NCI-H1436 treated with DMSO at 0.1 percent for 48 hours (cell line): Measurements from ENCODE around the gene PTCD3.

Experiments
- DNase-seq: peaks from one replicate; lab custom pipeline; 2025; lab: John Stamatoyannopoulos, UW

PTCD3 gene

GRCh38 chr2:86143926-86144685 lies 38.1 kb downstream of the PTCD3 start:
- no peak for DNase-seq

DNA sequence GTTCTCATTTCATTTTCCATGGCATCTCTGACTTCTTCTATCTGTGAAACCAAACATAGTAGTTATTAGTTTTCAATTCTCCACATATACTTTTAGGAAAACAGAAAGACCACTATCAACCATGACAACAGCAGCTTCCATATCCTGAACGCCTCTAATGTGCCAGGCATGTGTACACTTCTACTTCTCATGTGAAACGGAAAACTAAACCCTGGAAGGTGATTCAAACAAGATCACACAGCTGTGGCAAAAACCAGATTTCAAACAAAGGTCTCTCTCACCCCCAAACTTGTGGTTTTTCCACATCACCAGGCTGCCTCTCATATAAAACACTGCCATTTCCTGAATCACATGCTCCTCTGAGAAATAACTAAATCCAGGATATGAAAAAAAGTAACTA lies 41.8 kb downstream of the PTCD3 start:
- DNase-seq, result no peak

DNA sequence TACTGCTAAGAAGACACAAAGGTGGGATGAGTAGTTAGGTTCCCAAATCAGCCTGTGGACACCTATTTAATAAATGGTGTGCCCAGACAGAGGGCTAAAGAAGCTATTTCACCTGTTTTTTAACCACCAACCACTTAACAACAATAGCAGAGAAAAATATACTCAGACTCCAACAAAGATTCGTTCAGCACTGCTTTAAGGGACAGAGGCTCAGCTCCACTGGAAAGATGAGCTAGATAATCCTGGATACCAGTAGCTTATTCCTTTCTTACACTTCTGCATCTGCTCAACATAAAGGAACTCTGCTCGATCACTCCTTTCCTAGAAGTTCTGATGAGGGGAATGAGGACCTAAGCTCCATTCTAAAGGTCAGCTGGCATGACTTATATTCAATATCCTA lies 44.5 kb downstream of the PTCD3 start:
- no peak for DNase-seq

GRCh38 chr2:86157009-86157556 lies 51.0 kb downstream of the PTCD3 start:
- DNase-seq, result no peak

DNA sequence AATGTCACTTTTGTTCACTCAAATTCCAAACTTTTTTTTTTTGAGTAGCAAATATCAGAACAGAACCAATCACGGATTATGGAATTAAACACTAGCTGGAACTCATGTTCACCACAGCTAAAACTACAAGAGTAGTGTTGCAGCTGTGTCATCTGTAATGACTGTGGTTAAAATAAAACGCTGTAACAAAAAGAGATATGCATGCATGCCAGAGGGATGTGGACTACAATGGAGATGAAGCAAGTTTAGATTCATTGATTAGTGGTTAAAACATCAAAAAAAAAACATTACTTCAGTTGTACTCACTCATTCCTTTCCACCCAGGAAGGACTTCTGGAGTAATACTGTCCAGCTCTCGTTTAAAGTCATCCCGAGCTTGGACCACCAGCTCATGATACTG lies 52.3 kb downstream of the PTCD3 start:
- no peak for DNase-seq

- no peak for DNase-seq
Observed at GRCh38 chr2:86160156-86160952, 54.3 kb downstream of the PTCD3 start.

- no peak for DNase-seq
Observed at GRCh38 chr2:86170449-86170848, 64.4 kb downstream of the PTCD3 start.

- no peak for DNase-seq
Observed at GRCh38 chr2:86171295-86171694, 65.3 kb downstream of the PTCD3 start.

GRCh38 chr2:86172610-86173009 lies 66.6 kb downstream of the PTCD3 start:
- DNase-seq, result no peak

GRCh38 chr2:86174445-86174844 lies 68.4 kb downstream of the PTCD3 start:
- DNase-seq, result no peak

- no peak for DNase-seq
Observed at GRCh38 chr2:86175828-86176227, 69.8 kb downstream of the PTCD3 start.

DNA sequence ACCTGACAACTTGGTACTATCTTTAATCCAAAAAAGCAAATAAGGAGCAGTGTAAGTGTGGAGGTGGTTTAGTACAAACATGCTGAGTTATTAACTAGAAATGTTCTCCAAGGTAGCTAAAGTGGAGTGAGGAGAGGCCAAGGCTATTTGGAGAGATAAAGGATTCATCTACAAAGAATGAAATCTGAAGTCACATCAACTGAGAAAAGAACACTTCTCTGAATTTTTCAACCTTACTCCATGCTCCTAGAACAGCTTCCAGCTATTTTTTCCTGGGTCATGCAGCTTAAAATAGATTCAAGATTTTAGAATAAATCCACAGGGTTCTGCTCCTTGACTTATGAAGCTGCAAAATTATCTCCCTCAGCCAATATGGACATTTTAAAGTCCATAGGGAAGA lies 70.6 kb downstream of the PTCD3 start:
- no peak for DNase-seq

- no peak for DNase-seq
Observed at GRCh38 chr2:86185517-86186212, 79.6 kb downstream of the PTCD3 start.

GRCh38 chr2:86186431-86186830 lies 80.4 kb downstream of the PTCD3 start:
- no peak for DNase-seq

DNA sequence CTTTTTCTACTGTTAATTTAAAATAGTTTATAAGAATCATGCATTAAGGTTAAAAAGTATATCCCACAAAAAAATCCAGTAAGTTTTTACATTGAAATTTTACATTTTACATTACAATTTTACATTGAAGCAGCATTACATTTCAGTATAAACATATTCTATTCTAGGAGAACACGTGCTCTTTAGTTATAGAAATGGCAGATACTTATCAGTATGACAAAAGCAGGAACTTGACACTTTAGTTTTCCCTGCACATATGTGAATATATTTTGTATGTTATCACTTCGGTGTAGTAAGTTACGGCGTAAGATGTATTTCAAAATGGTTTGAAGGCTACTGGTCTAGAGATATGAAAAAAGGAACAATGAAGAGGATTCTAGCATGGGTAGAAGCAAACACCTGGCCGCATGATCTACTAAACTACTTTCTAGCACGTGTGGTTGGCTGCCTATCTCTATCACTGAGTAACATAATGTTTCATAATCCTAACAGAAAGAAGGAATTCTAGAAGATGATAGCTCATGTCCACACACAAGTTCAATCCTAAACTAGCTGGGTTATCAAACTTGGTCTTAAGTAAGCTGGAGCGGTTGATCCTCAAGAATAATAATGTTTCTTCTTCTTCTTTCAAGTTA lies 83.9 kb downstream of the PTCD3 start:
- no peak for DNase-seq
